Left forelimb (tissue), 1 donor: Measurements from ENCODE around the gene SERTAD3.
"Not testable (repeated sequence)": the region's sequence is repeated elsewhere in the genome, so short reads cannot be mapped to it uniquely, and the experiment has no call there.

ENCODE experiments used
- DNase-seq: peaks from one replicate; pipeline ENCODE4 v3.0.0-alpha.2; 2018; ENCODE audit warnings: low spot score

SERTAD3 gene

GRCh38 chr19:40411125-40411842 lies 32.9 kb downstream of the SERTAD3 start:
- DNase-seq: no peak

GRCh38 chr19:40410030-40410389 lies 34.1 kb downstream of the SERTAD3 start:
- no peak for DNase-seq

GRCh38 chr19:40408598-40408925 lies 35.6 kb downstream of the SERTAD3 start:
- not testable (repeated sequence) for DNase-seq

- no peak for DNase-seq
Observed at GRCh38 chr19:40407714-40408597, 36.2 kb downstream of the SERTAD3 start.

GRCh38 chr19:40403262-40403984 lies 40.7 kb downstream of the SERTAD3 start:
- DNase-seq: peak; percentile 95

GRCh38 chr19:40400559-40400958 lies 43.6 kb downstream of the SERTAD3 start:
- no peak for DNase-seq

GRCh38 chr19:40398417-40399131 lies 45.6 kb downstream of the SERTAD3 start:
- DNase-seq: no peak

GRCh38 chr19:40397568-40397906 lies 46.6 kb downstream of the SERTAD3 start:
- DNase-seq: no peak

GRCh38 chr19:40396886-40397567 lies 47.1 kb downstream of the SERTAD3 start:
- DNase-seq: no peak

- no peak for DNase-seq
Observed at GRCh38 chr19:40395956-40396355, 48.2 kb downstream of the SERTAD3 start.

- no peak for DNase-seq
Observed at GRCh38 chr19:40394816-40395210, 49.3 kb downstream of the SERTAD3 start.

GRCh38 chr19:40393894-40394815 lies 50.0 kb downstream of the SERTAD3 start:
- no peak for DNase-seq

GRCh38 chr19:40392894-40393517 lies 51.1 kb downstream of the SERTAD3 start:
- no peak for DNase-seq

GRCh38 chr19:40392123-40392522 lies 52.0 kb downstream of the SERTAD3 start:
- no peak for DNase-seq
